Thoracic aorta endothelial cell (primary cell): ENCODE results near the gene ACADL. TPM values are rescaled to one million over a fixed set of nuclear protein-coding genes. Genes with fewer than 3 reads are reported as not detected.

Experiments used
- small RNA-seq: library from RNA; depleted of rRNA; stranded (forward); fragments of <200 nt; gene quantifications from one replicate; pipeline ENCODE3, GENCODE V24; 2012
- total RNA-seq: library from RNA; depleted of rRNA; stranded (reverse); fragments of >200 nt; gene quantifications from 2 replicates; pipeline ENCODE4 v1.2.3, GENCODE V29; 2012

The ACADL gene
- not detected in 2 replicates for total RNA-seq

GRCh38 chr2:210224941-210225672 is at the start of gene ACADL:
TSS of gene ACADL (minus strand) at chr2:210225447. CDS start at chr2:210225263, 184 bp downstream.

GRCh38 chr2:210171309-210172218 is 53.7 kb downstream of the ACADL start, which contains the start of gene KANSL1L:
TSS of gene KANSL1L (minus strand) at chr2:210171409. CDS start at chr2:210154582, 16,827 bp downstream.

Small RNA genes within 50 kb of the gene (small RNA-seq; reads per million reads assigned to genes)
- gene RF00019, result not detected

Other genes with a start within 250 kb of the ACADL start
- 104 and 108 TPM in 2 replicates for gene RPE, start 222.8 kb downstream of the ACADL start, total RNA-seq
- gene KANSL1L, start 54.0 kb downstream of the ACADL start, total RNA-seq, result 13.8 and 14.0 TPM in 2 replicates
- not detected in 2 replicates for gene MYL1, start 89.7 kb upstream of the ACADL start, total RNA-seq